Ramos (cell line): Measurements from ENCODE around the gene ADSS2.
"Not testable (repeated sequence)": the region's sequence is repeated elsewhere in the genome, so short reads cannot be mapped to it uniquely, and the experiment has no call there.

Experiments
- in situ Hi-C: fragments of 300-500 bp; cut with MboI; formaldehyde crosslinking; loops from one replicate; pipeline ENCODE4 v1.14.3; 2022; ENCODE audit warnings: low sequenced_read_pairs; ENCODE audit not compliant: unreplicated experiment

Gene ADSS2

DNA sequence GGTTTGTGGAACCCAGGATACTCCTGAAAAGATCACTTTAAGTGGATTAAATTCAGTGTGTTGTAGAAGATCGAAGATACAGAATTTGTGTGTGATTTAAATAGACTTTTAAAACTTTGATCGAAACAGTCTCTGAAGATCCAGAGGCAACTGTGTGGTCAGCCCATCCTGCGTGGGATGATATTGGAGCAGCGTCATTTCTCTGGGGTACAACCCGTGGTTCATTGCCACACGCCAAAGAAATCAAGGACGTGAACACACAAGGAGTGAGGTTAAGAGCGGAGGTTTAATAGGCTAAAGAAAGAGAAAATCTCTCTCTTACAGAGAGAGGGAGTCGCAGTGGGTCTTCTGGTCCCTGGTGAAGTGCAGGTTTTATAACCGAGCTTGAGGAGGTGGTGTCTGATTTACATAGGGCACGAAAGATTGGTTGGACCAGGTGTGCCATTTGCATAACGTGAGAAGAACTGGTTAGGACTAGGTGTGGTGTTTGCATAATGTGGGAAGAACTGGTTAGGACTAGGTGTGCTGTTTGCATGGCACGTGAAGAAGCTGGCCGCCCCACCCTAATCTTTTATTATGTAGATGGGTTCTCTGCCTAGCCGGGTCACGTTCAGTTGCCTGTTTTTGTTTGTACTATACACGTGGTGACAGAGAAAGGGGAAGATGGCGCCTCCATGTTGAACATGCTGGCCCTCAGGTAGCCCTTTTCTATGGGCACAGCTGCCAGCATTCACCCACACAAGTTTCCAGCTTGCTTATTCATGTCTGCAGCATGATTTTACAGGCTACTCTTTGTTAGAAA, 82.3 kb downstream of the ADSS2 start:
- in situ Hi-C loops: no loop called here

DNA sequence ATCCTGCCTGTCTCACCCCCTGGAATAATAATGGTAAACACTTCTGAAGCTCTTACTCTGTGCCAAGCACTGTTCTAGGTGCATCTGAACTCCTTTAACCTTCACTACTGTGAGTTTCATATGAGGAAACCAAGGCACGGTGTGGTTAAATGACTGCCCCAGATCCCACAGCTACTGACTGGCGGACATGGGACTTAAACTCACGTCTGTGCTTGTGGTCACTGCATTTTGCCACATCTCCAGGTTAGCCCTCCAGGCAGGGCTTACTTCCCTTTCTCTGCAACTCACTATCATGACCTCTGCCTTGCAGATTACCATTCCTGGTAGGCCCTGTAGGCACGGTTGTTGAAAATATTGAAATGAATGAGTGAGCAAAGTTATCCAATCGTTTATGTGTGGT, 83.4 kb downstream of the ADSS2 start:
- in situ Hi-C loops: no loop called here

DNA sequence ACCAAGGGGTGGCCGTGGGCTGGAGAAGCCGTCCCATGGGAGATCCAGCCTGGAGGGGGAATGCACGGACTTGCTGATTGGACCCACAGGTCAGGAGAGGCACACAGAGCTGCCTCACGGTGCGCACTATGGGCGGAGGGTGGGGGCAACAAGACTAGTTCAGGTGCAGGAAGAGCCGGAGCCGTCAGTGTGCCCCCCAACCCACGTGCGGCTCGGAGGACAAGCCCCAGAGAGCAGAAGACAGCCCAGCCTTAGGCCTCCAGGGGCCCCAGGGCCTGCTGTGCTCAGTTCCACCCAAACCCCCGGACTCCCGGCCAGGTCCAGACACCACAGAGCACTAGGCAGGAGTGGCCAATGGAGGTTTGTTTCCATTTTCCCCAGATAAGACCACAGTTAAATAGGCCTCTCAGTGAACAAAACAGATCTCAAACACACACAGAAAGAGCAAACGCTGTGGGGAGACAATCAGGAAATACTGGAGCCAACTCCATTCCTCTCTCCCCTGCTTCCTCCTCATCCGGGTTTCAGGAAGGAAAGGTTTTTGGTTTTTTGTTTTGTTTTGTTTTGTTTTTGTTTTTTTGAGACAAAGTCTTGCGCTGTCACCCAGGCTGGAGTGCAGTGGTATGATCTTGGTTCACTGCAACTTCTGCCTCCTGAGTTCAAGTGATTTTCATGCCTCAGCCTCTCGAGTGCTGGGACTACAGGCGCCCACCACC, 84.2 kb downstream of the ADSS2 start:
- in situ Hi-C loops: no loop called here

DNA sequence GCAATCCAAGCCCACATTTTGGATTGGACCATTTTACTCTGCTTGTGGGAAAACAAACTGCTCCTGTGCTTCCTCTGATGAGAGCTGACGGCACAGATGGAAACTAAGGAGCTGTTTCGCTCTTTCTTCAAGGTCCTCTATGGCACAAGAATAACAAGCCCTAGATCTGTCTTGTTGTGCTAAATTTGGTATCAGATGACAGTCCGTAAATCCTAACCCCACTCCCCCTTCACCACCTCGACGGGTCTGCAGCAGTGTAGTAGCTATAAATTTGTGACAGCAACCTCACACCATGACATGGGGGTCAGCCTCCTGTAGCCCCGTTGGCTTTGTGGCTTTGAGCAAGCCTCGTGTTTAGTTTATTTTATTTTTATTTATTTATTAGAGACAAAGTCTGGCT, 85.9 kb downstream of the ADSS2 start:
- in situ Hi-C loops: no loop called here

DNA sequence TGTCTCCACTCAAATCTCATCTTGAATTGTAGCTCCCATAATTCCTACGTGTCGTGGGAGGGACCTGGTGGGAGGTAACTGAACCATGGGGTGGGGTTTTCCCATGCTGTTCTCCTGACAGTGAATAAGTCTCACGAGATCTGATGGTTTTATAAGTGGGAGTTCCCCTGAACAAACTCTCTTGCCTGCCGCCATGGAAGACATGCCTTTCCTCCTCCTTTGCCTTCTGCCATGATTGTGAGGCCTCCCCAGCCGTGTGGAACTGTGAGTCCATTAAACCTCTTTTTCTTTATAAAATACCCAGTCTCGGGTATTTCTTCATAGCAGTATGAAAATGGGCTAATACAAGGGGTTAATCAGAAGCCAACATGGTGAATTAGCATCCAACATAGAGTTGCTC, 86.4 kb downstream of the ADSS2 start:
- in situ Hi-C loops: not testable (repeated sequence)

DNA sequence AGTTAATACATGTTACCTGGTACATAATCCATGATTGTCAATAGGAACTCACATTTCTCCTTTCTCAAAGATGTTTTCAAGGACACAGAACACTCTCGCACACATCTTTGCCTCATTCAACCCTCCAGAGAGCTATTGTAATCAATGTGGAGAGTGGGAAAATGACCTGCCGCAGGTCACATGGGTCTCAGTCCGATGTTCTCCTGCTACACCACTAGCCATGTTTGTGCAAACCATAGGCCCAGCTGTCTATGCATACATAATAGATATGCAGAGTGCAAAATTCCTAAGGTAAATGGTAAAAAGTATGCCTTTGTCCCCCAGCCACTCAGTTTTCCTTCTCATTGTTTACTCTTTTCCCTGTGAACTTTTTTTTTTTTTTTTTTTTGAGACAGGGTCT, 89.2 kb downstream of the ADSS2 start:
- in situ Hi-C loops: no loop called here

DNA sequence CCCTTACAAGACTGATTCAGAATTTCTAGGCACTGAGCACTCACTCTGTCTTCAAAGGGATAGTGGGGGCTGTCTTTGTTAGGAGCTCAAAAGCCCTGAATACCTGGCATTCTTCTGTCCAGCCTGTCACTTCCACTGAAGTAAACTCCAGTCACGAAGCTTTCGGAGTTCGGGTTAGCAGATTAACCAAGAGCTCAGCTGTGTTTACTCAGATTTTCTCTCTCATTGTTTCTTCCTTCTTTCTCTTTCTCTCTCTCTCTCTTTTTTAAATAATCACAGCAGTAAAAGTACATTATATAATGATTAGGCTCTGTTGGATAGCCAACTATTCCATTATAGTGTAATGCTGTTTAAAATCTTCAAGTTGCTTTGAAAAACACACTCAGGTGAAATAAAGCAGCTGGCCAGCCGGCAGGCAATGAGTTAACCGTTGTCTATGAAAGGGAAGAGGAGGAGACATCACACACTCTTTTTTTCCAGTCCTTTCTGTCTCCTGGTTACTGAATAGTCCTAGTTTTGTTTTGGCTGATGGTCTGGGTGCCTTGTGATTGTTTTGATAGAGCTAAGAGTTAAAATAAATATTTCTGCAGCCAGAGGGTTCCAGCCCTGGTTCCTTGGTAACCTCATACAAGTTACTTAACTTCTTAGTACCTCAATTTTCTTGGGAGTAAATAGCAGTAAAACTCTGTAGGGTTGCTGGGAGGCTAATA, 89.8 kb downstream of the ADSS2 start:
- in situ Hi-C loops: no loop called here
